ENCODE data around the gene LAMTOR5. TPM values are rescaled to one million over a fixed set of nuclear protein-coding genes. Genes with fewer than 3 reads are reported as not detected.
"Not testable (repeated sequence)": the region's sequence is repeated elsewhere in the genome, so short reads cannot be mapped to it uniquely, and the experiment has no call there.

The LAMTOR5 gene
- total RNA-seq, 2 donors from 2014 or later = 142 to 177 TPM

- Histone ChIP-seq H3K36me3 (peaks cover 57% of the 10 kb centered on the region), H3K4me3 (no peak overlapping the region), H3K27me3 (no peaks in the 10 kb centered on the region), H3K4me1 (peaks cover 0 to 24% of the 10 kb centered on the region in 2 donors), H3K27ac (no peak overlapping the region), H3K9me3 (no peaks in the 10 kb centered on the region)
- no peak for DNase-seq (ENCODE audit: low spot score)
- no peak for TF ChIP-seq CTCF (IDR thresholded peaks at IDR 0.05)
These were observed 3.1 kb downstream of the LAMTOR5 start for GRCh38 chr1:110404401-110404800.

- no peak for DNase-seq (ENCODE audit: low spot score)
- no peaks in the 10 kb centered on the region for H3K27me3 ChIP-seq
- TF ChIP-seq CTCF (IDR thresholded peaks at IDR 0.05) = no peak
- no peak overlapping the region for H3K4me3 ChIP-seq
- no peaks in the 10 kb centered on the region for H3K9me3 ChIP-seq
- H3K27ac ChIP-seq = no peak overlapping the region
- peaks cover 0 to 23% of the 10 kb centered on the region in 2 donors for H3K4me1 ChIP-seq
- peaks cover 61% of the 10 kb centered on the region for H3K36me3 ChIP-seq
These were observed 3.7 kb downstream of the LAMTOR5 start for GRCh38 chr1:110403805-110404204.

GRCh38 chr1:110396259-110396958 is 11.1 kb downstream of the LAMTOR5 start:
- peaks cover 26% of the 10 kb centered on the region for H3K36me3 ChIP-seq
- H3K27me3 ChIP-seq; H3K4me1 ChIP-seq; H3K4me3 ChIP-seq; H3K27ac ChIP-seq; DNase-seq (ENCODE audit: low spot score); H3K9me3 ChIP-seq: not testable (repeated sequence)

- no peak overlapping the region for H3K4me3 ChIP-seq
- DNase-seq (ENCODE audit: low spot score) = no peak
- peaks cover 8% of the 10 kb centered on the region for H3K36me3 ChIP-seq
- H3K9me3 ChIP-seq = no peaks in the 10 kb centered on the region
- H3K27me3 ChIP-seq = no peaks in the 10 kb centered on the region
- TF ChIP-seq CTCF (IDR thresholded peaks at IDR 0.05) = no peak
- no peaks in the 10 kb centered on the region for H3K4me1 ChIP-seq
- no peak overlapping the region for H3K27ac ChIP-seq
These were observed 13.0 kb downstream of the LAMTOR5 start for GRCh38 chr1:110394493-110394820.

- Histone ChIP-seq H3K36me3 (peaks cover 5% of the 10 kb centered on the region), H3K4me1 (no peaks in the 10 kb centered on the region), H3K4me3 (no peak overlapping the region), H3K9me3 (no peaks in the 10 kb centered on the region), H3K27me3 (no peaks in the 10 kb centered on the region), H3K27ac (no peak overlapping the region)
- no peak for DNase-seq (ENCODE audit: low spot score)
- TF ChIP-seq CTCF (IDR thresholded peaks at IDR 0.05) = no peak
These were observed 13.6 kb downstream of the LAMTOR5 start for GRCh38 chr1:110393691-110394492.

- H3K9me3 ChIP-seq = no peaks in the 10 kb centered on the region
- no peaks in the 10 kb centered on the region for H3K36me3 ChIP-seq
- H3K4me3 ChIP-seq = no peak overlapping the region
- DNase-seq (ENCODE audit: low spot score) = no peak
- no peak for TF ChIP-seq CTCF (IDR thresholded peaks at IDR 0.05)
- H3K27ac ChIP-seq = no peak overlapping the region
- no peaks in the 10 kb centered on the region for H3K27me3 ChIP-seq
- no peaks in the 10 kb centered on the region for H3K4me1 ChIP-seq
These were observed 14.2 kb downstream of the LAMTOR5 start for GRCh38 chr1:110393286-110393685.
